A549 treated with AZD9567 at 1 μM for 4 hours (cell line): ENCODE data around the gene GNG12. TPM values are rescaled to one million over a fixed set of nuclear protein-coding genes. Genes with fewer than 3 reads are reported as not detected.

Experiments
- total RNA-seq: library from RNA; stranded (reverse); fragments of 200-300 nt; extraction: Qiagen RNA extraction; gene quantifications from 5 replicates; pipeline ENCODE4 v1.2.3, GENCODE V29; 2022; ENCODE audit not compliant: insufficient read depth

Gene GNG12
- total RNA-seq = 48.9 to 78.4 TPM (median 64.2 TPM) in 5 replicates

GRCh38 chr1:67832737-67833601 is at the start of gene GNG12:
Gene GNG12 (minus strand): TSS chr1:67833467. CDS start chr1:67707686, 125,781 bp downstream.

GRCh38 chr1:67685067-67685557 is 148.2 kb downstream of the GNG12 start, which contains the start of gene GADD45A:
Gene GADD45A (plus strand): TSS chr1:67685201. CDS start chr1:67685495, 294 bp downstream.

Other genes with a start within 250 kb of the GNG12 start
- 46.6 to 80.0 TPM (median 67.5 TPM) in 5 replicates for gene GADD45A, start 148.3 kb downstream of the GNG12 start, total RNA-seq
- gene DIRAS3, start 217.2 kb upstream of the GNG12 start, total RNA-seq = 0.67 to 1.2 TPM (median 0.99 TPM) in 5 replicates